Measurements from ENCODE around the gene RASSF4.

RASSF4 gene

GRCh38 chr10:44982496-44982895 lies 22.9 kb downstream of the RASSF4 start:
- Histone ChIP-seq H3K27ac (ENCODE audit: low read length) (no peak overlapping the region), H3K4me1 (ENCODE audit: control insufficient read depth, low read depth, low read length) (peaks cover 53% of the 10 kb centered on the region), H3K27me3 (ENCODE audit: control insufficient read depth, insufficient read depth, low read length) (no peaks in the 10 kb centered on the region), H3K9me3 (ENCODE audit: control insufficient read depth, low read depth, low read length) (no peaks in the 10 kb centered on the region), H3K4me3 (ENCODE audit: low read length) (no peak overlapping the region), H3K36me3 (ENCODE audit: control insufficient read depth, low read depth, low read length) (no peaks in the 10 kb centered on the region), H3K9ac (ENCODE audit: low read length) (no peak overlapping the region)

DNA sequence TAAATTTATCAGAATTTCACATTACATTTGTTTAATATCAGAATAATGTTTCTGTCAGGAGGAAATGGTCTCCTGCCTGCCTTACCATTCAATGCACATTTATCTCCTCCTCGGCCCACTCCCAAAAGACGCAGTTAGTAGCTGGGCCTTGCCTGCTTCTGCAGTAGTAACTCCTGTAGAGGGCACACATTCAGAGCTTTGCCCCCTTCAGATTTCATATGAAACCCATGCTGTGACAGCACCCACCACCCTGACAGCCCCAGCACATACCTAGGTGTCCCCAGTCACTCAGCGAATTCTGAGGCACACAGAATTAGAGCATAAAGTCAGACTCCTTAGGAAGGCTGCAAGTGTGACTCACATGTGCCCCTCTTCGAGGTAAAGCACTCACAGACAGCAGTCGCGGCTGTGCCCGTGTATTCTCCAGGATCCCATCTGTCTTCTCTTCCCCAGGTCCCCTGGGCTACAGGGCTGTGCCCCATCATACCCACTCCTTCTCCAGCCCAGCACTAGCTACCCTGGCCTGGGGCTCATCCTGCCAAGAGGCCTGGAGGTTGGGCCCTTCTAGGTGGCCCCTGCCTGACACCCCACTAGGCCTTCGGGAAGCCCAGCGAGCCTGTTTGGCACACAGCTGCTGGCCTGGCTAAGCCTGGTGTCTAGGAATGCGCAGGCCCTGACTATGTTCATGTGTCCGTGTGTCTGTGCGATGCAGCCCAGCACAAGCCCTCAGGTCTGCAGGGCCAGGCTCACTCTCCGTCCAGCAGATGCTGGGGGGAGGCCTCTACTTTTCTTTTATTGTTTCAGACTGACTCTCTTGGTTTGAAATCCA lies 23.7 kb downstream of the RASSF4 start:
- H3K4me1 ChIP-seq (ENCODE audit: control insufficient read depth, low read depth, low read length), result peaks cover 52% of the 10 kb centered on the region

GRCh38 chr10:44983895-44984278 lies 24.3 kb downstream of the RASSF4 start:
- Histone ChIP-seq H3K4me1 (ENCODE audit: control insufficient read depth, low read depth, low read length) (peaks cover 46% of the 10 kb centered on the region), H3K36me3 (ENCODE audit: control insufficient read depth, low read depth, low read length) (no peaks in the 10 kb centered on the region), H3K9me3 (ENCODE audit: control insufficient read depth, low read depth, low read length) (no peaks in the 10 kb centered on the region), H3K27ac (ENCODE audit: low read length) (no peak overlapping the region), H3K27me3 (ENCODE audit: control insufficient read depth, insufficient read depth, low read length) (no peaks in the 10 kb centered on the region), H3K4me3 (ENCODE audit: low read length) (no peak overlapping the region), H3K9ac (ENCODE audit: low read length) (no peak overlapping the region)

More for the DNA sequence above, 23.7 kb downstream of the RASSF4 start:
- Histone ChIP-seq H3K27ac (ENCODE audit: low read length) (no peak overlapping the region), H3K4me3 (ENCODE audit: low read length) (no peak overlapping the region), H3K36me3 (ENCODE audit: control insufficient read depth, low read depth, low read length) (no peaks in the 10 kb centered on the region), H3K27me3 (ENCODE audit: control insufficient read depth, insufficient read depth, low read length) (no peaks in the 10 kb centered on the region), H3K9ac (ENCODE audit: low read length) (no peak overlapping the region), H3K9me3 (ENCODE audit: control insufficient read depth, low read depth, low read length) (no peaks in the 10 kb centered on the region)

DNA sequence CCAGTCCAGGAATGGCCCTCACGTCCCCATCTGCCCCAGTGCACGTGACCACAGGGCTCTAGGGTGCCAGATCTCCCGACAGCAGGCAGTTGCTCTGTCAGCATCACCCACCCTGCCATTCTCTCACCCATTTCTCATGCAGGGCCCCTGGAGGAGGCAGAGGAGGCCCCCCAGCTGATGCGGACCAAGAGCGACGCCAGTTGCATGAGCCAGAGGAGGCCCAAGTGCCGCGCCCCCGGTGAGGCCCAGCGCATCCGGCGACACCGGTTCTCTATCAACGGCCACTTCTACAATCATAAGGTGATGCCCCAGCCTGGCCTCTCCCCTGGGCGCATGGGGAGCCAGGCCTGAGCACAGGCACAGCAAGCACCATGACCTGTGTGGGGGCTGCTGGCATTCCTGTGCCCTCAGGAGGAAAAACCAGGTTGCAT lies 25.1 kb downstream of the RASSF4 start:
- no peak overlapping the region for H3K27ac ChIP-seq (ENCODE audit: low read length)

GRCh38 chr10:44985175-44985681 lies 25.6 kb downstream of the RASSF4 start:
- H3K4me1 ChIP-seq (ENCODE audit: control insufficient read depth, low read depth, low read length), result peaks cover 45% of the 10 kb centered on the region
- H3K4me3 ChIP-seq (ENCODE audit: low read length), result no peak overlapping the region
- H3K27ac ChIP-seq (ENCODE audit: low read length), result no peak overlapping the region
- H3K9me3 ChIP-seq (ENCODE audit: control insufficient read depth, low read depth, low read length), result no peaks in the 10 kb centered on the region
- H3K27me3 ChIP-seq (ENCODE audit: control insufficient read depth, insufficient read depth, low read length), result no peaks in the 10 kb centered on the region
- no peaks in the 10 kb centered on the region for H3K36me3 ChIP-seq (ENCODE audit: control insufficient read depth, low read depth, low read length)
- H3K9ac ChIP-seq (ENCODE audit: low read length), result no peak overlapping the region

More for the DNA sequence above, 25.1 kb downstream of the RASSF4 start:
- H3K4me1 ChIP-seq (ENCODE audit: control insufficient read depth, low read depth, low read length), result peaks cover 45% of the 10 kb centered on the region
- H3K36me3 ChIP-seq (ENCODE audit: control insufficient read depth, low read depth, low read length), result no peaks in the 10 kb centered on the region
- H3K9ac ChIP-seq (ENCODE audit: low read length), result no peak overlapping the region
- no peaks in the 10 kb centered on the region for H3K27me3 ChIP-seq (ENCODE audit: control insufficient read depth, insufficient read depth, low read length)
- H3K4me3 ChIP-seq (ENCODE audit: low read length), result no peak overlapping the region
- no peaks in the 10 kb centered on the region for H3K9me3 ChIP-seq (ENCODE audit: control insufficient read depth, low read depth, low read length)

- Histone ChIP-seq H3K4me1 (ENCODE audit: control insufficient read depth, low read depth, low read length) (peaks cover 43% of the 10 kb centered on the region), H3K27me3 (ENCODE audit: control insufficient read depth, insufficient read depth, low read length) (no peaks in the 10 kb centered on the region), H3K9ac (ENCODE audit: low read length) (no peak overlapping the region), H3K9me3 (ENCODE audit: control insufficient read depth, low read depth, low read length) (no peaks in the 10 kb centered on the region), H3K27ac (ENCODE audit: low read length) (no peak overlapping the region), H3K4me3 (ENCODE audit: low read length) (no peak overlapping the region), H3K36me3 (ENCODE audit: control insufficient read depth, low read depth, low read length) (no peaks in the 10 kb centered on the region)
Measured at GRCh38 chr10:44986179-44986578, 26.6 kb downstream of the RASSF4 start.

- Histone ChIP-seq H3K9ac (ENCODE audit: low read length) (no peak overlapping the region), H3K9me3 (ENCODE audit: control insufficient read depth, low read depth, low read length) (no peaks in the 10 kb centered on the region), H3K4me1 (ENCODE audit: control insufficient read depth, low read depth, low read length) (peaks cover 48% of the 10 kb centered on the region)
Measured at GRCh38 chr10:44986670-44987069, 27.1 kb downstream of the RASSF4 start.

GRCh38 chr10:44988957-44989585 lies 29.5 kb downstream of the RASSF4 start:
- H3K27ac ChIP-seq (ENCODE audit: low read length), result no peak overlapping the region
- H3K36me3 ChIP-seq (ENCODE audit: control insufficient read depth, low read depth, low read length), result no peaks in the 10 kb centered on the region
- H3K4me1 ChIP-seq (ENCODE audit: control insufficient read depth, low read depth, low read length), result peaks cover 50% of the 10 kb centered on the region
- H3K27me3 ChIP-seq (ENCODE audit: control insufficient read depth, insufficient read depth, low read length), result no peaks in the 10 kb centered on the region
- no peak overlapping the region for H3K9ac ChIP-seq (ENCODE audit: low read length)
- no peak overlapping the region for H3K4me3 ChIP-seq (ENCODE audit: low read length)
- H3K9me3 ChIP-seq (ENCODE audit: control insufficient read depth, low read depth, low read length), result no peaks in the 10 kb centered on the region

More at GRCh38 chr10:44986670-44987069, 27.1 kb downstream of the RASSF4 start:
- Histone ChIP-seq H3K27me3 (ENCODE audit: control insufficient read depth, insufficient read depth, low read length) (no peaks in the 10 kb centered on the region), H3K36me3 (ENCODE audit: control insufficient read depth, low read depth, low read length) (no peaks in the 10 kb centered on the region), H3K4me3 (ENCODE audit: low read length) (no peak overlapping the region), H3K27ac (ENCODE audit: low read length) (no peak overlapping the region)

- Histone ChIP-seq H3K36me3 (ENCODE audit: control insufficient read depth, low read depth, low read length) (no peaks in the 10 kb centered on the region), H3K4me1 (ENCODE audit: control insufficient read depth, low read depth, low read length) (peaks cover 53% of the 10 kb centered on the region), H3K27ac (ENCODE audit: low read length) (no peak overlapping the region), H3K4me3 (ENCODE audit: low read length) (peak overlapping the region; percentile 14), H3K9me3 (ENCODE audit: control insufficient read depth, low read depth, low read length) (no peaks in the 10 kb centered on the region), H3K9ac (ENCODE audit: low read length) (no peak overlapping the region), H3K27me3 (ENCODE audit: control insufficient read depth, insufficient read depth, low read length) (no peaks in the 10 kb centered on the region)
Measured at GRCh38 chr10:44989597-44990301, 30.1 kb downstream of the RASSF4 start.

- no peak overlapping the region for H3K9ac ChIP-seq (ENCODE audit: low read length)
- H3K27me3 ChIP-seq (ENCODE audit: control insufficient read depth, insufficient read depth, low read length), result no peaks in the 10 kb centered on the region
- peak overlapping the region; percentile 14 for H3K4me3 ChIP-seq (ENCODE audit: low read length)
- H3K4me1 ChIP-seq (ENCODE audit: control insufficient read depth, low read depth, low read length), result peaks cover 52% of the 10 kb centered on the region
- H3K27ac ChIP-seq (ENCODE audit: low read length), result no peak overlapping the region
- no peaks in the 10 kb centered on the region for H3K36me3 ChIP-seq (ENCODE audit: control insufficient read depth, low read depth, low read length)
- H3K9me3 ChIP-seq (ENCODE audit: control insufficient read depth, low read depth, low read length), result no peaks in the 10 kb centered on the region
Measured at GRCh38 chr10:44990302-44990655, 30.7 kb downstream of the RASSF4 start.

DNA sequence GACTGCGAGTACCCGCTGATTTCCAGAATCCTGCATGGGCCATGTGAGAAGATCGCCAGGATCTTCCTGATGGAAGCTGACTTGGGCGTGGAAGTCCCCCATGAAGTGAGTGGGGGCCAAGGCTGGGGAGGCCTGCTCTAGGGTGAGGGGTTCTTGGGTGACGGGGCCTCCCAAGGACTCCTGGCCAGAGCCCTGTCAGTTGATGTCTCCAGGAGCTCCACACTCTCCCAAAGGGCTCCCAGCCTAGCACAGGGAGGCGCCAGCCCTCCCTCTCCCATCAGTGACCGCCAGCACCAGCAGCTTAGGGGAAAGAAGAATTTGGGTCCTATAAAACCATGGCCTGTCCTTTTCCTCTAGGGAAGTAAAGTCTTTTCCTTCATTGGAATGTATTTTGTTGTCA lies 31.4 kb downstream of the RASSF4 start:
- Histone ChIP-seq H3K4me1 (ENCODE audit: control insufficient read depth, low read depth, low read length) (peaks cover 45% of the 10 kb centered on the region), H3K4me3 (ENCODE audit: low read length) (no peak overlapping the region), H3K36me3 (ENCODE audit: control insufficient read depth, low read depth, low read length) (no peaks in the 10 kb centered on the region), H3K9me3 (ENCODE audit: control insufficient read depth, low read depth, low read length) (no peaks in the 10 kb centered on the region), H3K27me3 (ENCODE audit: control insufficient read depth, insufficient read depth, low read length) (no peaks in the 10 kb centered on the region), H3K9ac (ENCODE audit: low read length) (no peak overlapping the region), H3K27ac (ENCODE audit: low read length) (no peak overlapping the region)
